ENCODE measurements around the gene TXNDC17.
"Not testable (repeated sequence)": the region's sequence is repeated elsewhere in the genome, so short reads cannot be mapped to it uniquely, and the experiment has no call there.

The TXNDC17 gene

DNA sequence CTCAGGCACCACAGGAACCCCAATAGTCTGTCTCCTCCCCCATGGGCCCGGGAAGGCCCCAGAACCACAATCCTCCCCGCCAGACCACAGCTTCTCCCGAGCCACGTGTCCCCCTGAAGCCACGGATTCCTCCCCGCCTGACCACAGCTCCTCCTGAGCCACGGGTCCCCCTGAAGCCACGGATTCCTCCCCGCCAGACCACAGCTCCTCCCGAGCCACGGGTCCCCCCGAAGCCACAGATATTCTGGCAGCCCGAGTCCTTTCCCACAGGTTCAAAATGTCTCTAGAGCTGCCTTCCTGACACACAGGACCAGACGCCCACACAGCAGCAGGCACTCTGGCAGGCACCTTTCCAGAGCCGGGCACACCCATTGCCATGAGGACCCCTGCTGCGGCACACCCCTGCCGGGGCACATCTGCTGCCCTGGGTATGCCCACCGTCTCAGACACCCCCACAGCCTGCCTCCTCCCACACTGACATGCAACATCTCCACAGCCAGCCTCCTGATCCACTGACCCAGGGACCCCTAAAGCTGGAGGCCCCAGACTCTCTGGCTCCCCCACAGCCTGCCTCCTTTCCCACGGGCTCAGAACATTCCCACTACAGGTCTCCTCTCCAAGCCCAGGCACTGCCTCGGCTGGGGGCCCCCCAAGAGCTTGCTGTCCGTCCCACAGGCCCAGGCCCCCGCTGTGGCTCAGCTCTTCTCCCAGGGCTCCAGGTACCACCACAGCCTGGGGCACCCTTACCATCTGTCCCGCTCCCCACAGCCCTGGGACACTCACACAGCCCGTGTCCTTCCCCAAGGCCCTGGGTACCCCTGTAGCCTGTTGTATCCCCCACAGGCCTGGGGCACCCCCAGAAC, 2.6 kb upstream of the TXNDC17 start:
- DNase-seq = no peak

DNA sequence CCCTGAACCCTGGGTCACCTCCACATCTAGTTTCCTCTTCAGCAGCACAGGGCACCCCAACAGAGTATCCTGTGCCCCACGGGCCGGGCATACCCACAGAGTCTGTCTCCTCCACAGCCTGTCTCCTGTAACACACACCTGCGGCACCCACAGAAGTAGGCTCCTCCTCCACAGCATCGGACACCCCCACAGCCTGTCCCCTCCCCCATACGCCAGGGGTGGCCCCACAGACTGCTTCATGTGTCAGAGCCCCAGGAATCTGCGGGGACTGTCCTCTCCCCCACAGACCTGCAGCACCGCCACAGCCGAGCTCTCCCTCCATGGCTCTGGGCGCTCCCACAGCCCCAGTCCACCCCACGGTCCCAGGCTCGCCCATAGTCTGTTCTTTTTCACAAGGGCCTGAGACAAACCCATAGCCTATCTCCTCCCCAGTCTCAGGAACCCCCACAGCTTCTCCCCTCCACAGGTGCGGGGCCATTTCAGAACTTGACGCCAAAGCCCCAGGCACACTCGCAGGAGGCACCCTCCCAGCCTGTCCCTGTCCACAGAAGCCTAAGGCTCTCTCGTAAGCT, 1.8 kb upstream of the TXNDC17 start:
- no peak for DNase-seq

DNA sequence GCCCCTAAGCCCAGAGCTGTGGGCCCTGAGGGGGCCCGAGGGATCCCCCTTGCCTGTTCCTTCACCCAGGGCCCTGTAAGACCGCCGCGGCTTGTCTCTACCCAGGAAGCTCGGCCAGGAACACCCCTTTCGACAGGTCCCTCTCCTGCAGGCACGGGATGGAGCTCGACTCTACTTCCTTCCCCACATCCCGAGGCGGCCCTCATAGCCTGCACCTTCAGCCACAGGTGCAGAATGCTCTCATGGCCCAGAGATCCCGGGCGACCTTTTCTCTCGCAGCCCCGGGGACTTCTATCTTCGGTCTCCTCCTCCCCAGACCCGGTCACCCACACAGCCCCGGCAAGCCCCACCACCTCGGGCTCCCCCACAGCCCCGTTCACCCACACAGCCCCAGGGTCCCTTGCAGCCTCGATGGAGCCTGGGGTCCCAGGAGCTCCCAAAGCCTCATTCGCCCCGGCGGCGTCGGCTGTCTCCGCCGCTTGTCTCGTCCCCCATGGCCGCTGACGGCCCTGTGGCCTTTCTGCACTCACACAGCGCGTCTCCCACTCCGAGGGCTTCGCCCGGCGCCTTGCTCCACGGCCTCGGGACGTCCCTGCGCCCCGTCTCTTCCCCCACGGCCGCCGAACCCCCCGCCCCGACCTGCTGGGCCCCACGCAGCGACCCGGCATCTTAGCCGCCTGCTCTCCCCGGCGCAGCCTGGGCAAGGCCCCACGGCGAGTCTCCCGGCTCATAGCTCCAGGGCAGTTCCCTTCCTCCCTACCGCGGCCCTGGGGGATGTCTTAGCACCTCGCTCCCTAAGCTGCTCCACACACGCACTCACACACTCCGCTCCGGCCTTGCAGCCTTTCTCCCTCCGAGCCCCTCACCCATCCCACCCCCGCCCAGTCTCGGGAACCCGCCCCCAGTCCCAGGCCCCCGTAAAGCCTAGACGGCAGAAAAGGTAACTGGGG, 999 bp upstream of the TXNDC17 start:
- no peak for DNase-seq

DNA sequence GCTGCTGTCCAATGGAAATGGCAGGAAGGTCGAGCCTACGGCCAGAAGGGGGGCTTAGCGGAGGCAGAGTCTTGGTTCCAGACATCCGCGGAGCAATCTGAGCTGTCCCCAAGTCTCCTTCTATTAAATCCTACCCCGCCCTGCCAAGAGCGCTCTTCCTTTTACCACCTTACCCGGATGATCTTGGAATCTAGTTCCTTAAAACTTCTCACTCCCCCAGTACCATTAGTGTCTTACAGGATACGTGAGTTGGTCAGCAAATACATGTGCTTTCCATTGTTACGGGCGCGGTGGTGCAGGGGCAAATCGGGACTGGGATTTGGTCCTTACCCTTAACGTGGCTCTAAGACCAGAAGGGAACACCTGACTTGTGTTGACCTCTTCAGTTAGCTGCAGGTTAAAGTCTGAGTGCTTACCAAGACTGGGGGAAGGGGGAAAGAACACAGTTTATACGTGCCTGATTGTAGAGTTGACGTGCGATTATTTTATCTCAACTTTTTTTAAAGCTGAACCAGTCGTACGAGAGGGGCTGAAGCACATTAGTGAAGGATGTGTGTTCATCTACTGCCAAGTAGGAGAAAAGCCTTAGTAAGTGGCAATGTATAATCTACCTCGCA, 495 bp downstream of the TXNDC17 start:
- no peak for DNase-seq

DNA sequence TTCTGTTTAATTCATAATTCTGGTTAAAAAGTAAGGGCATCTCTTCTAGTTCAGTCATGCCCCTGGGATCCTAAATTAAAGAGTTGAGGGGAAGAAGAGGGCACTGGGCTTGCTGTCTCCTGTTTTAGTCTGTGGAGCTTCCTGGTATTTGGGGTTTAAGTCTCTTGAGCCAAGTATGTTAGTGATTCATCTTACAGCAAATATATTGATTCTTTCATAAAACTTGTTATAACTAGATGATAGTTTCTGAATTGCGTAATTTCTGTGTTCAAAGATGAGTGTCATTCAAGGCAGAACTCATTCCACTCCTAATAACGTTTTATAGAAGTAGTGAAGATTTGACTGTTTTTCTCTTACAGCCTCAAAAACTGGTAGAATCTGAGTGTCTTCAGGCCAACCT, 1.7 kb downstream of the TXNDC17 start:
- no peak for DNase-seq

DNA sequence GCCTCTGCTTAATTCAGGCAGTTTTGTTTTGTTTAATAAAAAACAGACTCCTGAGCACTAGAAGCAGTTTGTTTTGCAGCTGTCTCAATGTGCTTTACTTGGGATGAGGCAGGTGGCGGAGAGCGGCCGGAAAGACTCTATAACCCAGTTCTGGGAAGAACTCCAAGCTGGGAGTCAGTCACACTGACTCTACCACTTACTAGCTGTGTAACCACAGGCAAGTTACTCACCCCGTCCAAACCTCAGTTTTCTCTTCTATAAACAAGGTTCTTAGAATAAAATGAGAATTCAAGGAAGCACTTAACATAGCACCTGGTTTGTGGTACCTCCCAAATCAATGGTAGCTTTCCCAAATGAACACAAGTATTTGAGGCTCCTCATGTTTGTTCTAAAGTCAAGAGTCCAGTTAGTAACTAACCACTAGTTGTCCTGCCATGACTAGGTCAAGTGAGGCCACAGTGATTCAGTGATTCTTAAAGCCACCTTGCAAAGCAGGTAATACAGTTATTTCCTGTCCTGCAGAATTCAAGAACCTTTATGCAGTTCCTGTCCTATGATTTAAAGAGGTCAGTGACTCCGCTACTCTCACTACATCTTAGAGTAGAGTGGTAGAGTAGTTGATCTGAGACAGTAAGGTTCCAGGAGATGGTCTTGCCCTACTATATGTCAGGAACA, 2.7 kb downstream of the TXNDC17 start:
- DNase-seq = no peak

DNA sequence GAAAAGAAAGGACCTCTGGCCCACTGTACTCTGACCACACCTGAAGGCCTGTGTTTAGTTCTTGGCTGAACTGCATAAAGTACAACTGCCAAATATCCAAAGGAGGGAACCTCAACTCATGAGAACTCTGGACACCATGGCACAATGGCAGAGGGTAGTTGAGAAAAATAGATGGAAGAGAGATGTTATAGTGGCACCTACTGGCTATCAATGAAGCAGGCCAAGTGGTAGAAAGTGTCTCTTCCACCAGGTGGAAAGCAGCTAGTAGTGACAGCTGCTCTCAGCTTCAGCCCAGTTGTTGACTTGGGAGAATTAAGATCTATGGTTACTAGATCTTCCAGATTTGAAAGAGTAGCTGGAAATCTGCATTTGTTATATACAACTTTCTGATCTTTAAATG, 7.3 kb downstream of the TXNDC17 start:
- DNase-seq = no peak

DNA sequence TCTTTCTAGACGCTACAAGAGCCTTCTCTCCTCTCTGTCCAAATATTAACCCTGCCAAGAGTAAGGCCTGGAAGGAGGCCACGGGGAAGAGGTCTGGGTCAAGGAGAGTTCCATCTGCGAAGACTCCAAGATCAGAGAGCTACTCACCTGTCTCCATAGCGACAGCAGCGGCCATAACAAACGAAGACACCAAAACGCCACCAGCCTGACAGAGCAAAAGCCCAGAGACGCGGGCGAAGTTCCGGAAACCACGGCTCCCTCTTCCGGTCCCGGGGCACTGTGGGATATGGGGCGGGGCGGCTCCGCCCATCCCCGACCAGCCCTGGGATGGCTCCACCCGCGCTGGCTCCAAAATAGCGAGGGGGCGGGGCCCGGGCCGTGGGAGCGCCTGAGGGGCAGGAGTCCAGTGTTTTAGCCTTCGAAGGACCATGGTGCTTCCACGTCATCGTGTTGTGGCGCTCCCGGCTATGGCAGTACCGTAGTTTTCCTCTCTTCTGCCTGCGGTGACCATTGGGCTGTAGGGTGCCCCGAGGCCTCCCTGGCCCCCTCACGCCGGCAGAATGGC, 10.6 kb downstream of the TXNDC17 start, which contains the start of the genes C17orf100 and MED31:
C17orf100 (plus strand) TSS at position 409 of the 565 bp plus-strand sequence; CDS start at position 561, 152 bp downstream.
MED31 (minus strand) TSS at position 252 of the 565 bp plus-strand sequence; CDS start at position 175, 77 bp downstream.
- peak; percentile 97 for DNase-seq

DNA sequence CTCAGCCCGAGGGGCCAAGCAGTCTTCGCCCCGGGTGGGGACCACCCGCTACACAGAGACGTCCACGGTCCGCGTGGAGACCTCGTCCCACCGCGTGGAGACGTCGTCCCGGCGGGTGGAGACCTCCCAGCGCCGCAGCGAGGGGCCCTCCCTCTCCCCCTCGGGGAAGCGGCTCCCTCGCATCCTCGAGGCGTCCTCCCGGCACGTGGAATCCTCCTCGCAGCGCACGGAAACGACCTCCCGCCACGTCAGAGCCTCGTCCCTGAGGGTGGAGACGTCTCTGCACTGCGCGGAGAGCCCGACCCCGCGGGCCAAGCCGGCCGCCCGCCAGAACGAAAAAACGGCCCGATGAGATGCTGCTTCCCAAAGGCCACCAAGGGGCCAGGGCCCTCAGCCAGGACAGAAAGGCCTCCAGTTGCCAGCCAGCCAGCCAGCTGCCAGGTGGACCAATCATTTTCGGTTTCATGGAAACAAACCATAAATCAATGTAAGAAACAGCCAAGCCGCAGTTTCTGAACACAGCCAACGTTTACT, 11.1 kb downstream of the TXNDC17 start:
- DNase-seq = no peak

DNA sequence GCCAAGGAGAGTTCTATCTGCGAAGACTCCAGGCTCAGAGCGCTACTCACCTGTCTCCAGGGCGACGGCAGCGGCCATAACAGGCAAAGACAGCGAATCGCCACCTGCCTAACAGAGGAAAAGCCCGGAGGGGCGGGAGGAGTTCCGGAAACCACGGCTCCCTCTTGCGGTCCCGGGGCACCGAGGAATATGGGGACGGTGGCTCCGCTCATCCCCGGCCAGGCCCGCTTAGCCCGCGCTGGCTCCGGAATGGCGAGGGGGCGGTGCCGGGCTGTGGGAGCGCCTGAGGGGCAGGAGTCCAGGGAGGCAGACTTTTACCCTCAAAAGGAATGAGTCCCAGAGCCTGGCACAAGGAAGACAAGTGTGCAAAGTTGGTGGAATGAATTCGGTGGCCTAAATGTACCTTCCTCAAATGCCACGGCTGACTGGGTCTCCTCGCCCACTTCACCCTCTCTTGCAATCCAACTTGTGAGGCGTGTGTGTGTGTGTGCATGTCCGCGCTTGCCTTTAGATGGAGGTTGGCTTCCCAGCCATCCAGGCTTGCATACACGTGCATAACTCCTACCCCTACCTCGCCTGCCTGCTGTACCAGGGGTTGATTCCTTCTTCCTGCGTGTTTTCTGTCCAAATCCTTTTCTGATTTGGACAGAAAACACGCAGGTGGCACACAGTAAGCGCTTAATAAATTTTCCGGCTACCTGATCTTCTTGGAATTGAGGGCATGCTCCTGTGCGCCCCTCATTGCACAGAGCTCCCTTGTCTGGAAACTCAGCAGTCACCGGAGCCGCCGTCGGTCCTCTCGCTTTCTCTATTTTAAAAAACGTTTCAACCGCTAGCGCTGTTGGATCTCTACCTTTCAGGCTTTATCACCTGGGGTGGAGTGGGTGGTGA, 14.2 kb downstream of the TXNDC17 start:
- DNase-seq = no peak

DNA sequence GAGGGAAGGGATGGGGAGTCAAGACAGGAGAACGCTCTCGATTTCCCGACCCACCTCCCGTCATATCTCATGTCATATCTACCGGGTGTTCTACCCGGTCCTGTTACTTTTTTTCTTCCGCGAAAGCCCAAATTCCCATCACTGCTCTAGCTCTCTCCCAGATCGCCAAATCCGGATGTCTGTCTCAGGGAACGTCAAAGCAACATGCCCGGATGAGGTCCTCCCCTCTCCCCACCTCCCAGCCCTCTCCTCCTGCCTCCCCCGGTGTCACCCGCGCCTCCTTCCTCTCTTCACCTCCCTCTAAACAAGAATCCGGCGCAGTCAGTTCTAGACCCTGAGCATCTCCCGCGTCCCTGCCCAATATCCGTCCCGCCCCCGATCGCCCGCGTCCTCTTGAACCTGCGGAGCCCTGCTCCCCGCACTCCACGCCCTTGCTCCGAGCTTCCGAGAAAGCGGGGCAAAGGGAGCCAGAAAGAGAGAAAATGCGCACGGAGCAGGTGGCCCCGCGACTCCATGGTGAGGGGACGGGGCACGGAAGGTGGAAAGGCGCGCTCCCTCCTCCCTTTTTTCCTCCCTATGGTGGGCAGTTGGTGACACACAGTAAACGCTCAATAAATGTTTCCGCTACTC, 15.0 kb downstream of the TXNDC17 start:
- DNase-seq = not testable (repeated sequence)

DNA sequence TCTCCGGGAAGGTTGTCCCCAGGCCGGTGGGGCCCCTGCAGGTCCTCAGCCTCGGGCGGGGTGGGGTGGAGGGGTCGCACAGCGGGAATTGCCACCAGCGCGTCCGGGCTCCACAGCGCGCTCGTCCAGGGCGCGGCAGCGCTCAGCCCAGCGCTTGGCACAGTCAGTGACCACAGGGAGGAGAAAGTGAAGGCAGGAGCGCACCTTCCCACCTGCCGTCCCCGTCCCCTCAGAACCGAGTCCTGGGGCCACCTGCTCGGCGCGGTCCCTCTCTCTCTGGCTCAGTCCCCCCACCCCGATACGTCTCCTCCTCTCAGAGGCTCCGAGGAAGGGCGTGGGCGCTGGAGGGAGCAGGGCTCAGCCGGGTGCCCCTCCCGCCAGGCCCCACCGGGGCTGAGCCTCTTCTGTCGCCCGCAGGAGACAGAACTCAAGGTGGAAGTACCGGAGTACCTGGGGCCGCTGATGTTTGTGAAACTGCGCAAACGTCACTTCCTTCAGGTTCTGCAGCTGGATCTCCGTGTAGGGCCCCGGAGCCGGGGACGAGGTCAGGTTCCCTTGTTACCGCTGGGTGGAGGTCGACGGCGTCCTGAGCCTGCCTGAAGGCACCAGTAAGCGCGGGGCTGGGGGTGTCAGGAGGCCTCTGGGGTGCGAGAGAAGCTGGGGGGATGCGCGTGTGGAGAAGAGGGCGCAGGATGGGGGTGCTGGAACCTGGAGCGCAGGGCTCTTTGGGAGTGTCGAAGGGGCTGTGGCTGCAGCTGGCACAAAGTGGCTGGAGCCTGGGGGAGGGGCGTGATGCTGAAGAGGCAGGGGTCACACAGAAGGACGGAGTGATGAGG, 16.2 kb downstream of the TXNDC17 start:
- DNase-seq = peak; percentile 78

DNA sequence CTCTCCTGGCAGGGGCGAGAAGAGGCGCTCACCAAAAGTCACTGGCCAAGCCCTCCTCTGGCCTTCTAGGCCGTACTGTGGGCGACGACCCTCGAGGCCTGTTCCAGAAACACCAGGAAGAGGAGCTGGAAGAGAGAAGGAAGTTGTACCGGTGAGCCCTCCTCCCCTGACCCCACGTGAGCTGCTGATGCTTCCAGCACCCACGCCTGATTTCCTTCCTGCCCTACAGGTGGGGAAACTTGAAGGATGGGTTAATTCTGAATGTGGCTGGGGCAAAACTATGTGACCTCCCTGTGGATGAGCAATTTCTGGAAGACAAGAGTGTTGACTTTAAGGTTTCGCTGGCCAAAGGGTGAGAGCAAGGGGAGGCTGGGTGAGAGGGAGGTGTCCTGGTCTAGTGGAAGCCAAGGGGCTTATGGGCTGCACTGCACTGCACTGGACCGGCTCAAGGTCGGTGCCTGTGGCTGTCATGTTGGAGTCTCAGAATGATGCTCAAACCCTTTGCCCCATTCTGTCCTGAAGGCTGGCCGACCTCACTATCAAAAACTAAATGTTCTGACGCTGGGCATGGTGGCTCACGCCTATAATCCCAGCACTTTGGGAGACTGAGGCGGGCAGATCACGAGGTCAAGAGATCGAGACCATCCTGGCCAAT, 16.9 kb downstream of the TXNDC17 start:
- no peak for DNase-seq

DNA sequence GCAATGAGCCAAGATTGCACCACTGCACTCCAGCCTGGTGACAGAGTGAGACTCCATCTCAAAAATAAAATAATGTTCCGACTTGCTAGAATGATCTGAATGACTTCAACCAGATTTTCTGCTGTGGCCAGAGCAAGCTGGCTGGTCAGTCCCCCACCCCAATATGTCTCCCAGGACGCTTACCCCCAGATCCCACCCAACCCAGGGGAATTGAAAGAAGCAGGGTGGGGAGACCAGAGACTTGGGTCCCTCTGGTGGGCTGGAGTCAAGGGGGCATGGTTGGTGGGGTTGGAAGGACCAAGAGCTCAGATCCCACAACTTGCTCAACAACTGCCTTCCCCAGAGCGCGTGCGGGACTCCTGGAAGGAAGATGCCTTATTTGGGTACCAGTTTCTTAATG, 17.6 kb downstream of the TXNDC17 start:
- DNase-seq = not testable (repeated sequence)

DNA sequence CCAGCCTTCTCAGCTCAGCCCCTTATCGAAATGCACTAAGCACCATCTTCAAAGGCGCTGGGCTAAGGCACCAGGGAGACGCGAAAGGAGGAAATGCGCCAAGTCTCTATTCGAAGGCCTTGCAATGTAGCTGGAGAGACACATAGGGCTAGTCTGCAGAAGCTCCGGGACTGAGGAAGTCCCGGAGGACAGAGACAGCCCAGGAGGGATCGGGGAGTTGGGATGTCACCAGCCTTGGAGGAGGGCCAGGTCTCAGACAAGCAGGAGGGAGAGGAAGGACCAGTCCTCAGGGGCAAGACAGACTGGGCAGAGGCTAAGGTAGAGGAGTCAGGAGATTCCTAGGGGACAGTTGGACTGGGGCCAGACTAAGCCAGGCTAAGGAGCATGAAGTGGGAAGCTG, 19.2 kb downstream of the TXNDC17 start:
- DNase-seq = no peak

DNA sequence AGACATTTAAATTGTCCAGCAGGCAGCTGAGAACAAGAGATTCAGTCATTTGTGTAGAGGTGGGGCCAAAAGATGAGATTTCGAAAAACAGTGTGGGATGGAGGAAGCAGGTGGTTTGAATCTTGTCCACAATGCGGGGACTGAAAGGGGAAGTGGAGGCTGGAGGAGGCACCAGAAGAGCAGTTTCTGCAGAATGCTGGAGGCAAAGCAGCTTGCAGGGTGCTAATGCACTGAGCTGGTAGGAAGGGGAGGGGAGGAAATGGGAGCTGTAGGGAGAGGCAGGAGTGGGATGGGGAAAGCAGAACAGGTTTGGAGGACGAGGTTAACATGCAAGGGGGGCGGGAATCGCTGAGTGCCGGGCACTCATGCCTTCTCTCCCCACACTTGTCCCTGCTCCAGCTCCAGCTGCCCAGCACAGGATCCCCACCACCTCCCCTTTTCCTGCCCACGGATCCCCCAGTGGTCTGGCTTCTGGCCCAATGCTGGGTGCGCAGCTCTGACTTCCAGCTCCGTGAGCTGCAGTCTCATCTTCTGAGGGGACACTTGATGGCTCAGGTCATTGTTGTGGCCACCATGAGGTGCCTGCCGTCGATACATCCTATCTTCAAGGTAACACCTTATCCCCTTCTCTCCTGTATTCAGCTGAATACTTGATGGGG, 20.1 kb downstream of the TXNDC17 start:
- peak; percentile 39 for DNase-seq

DNA sequence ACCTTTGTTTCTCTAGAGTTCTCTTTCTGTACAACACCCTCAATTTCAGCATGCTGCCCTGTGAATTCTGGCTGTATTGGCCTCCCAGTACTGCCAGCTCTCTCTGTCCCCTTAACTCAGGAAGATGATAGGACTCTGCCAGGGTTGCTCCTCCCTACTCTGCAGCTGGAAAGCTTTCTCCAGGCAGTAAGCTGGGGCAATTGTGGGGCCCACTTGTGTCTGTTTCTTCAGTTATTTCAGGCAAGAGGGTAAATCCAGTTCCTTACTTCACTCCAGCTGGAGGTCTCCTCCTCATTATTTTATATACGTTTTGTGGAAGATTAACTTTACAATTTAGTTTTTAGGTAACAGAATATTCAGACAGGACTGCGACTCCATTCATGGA, 20.6 kb downstream of the TXNDC17 start:
- DNase-seq = no peak

DNA sequence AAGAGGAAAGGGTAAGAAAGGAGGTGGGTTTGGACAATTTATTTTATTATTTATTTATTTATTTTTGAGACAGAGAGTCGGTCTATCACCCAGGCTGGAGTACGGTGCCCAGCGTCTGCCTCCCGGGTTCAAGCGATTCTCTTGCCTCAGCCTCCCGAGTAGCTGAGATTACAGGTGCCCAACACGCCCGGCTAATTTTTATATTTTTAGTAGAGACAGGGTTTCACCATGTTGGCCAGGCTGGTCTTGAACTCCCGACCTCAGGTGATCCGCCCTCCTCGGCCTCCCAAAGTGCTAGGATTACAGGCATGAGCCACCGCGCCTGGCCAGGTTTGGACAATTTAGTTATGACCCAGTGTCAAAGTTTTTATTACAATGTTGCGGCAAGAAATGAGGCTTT, 22.3 kb downstream of the TXNDC17 start:
- DNase-seq = not testable (repeated sequence)
